GM19468 (cell line): ENCODE measurements around the gene CAMK2D.
A peak's percentile ranks its signal among the peaks of the same experiment; 100 is the strongest.
"Not testable (repeated sequence)": the region's sequence is repeated elsewhere in the genome, so short reads cannot be mapped to it uniquely, and the experiment has no call there.

Experiments
- ATAC-seq: cut with Tn5 transposase; IDR thresholded peaks from one replicate; pipeline ENCODE4 v1.9.1; 2021; ENCODE audit warnings: mild to moderate bottlenecking, moderate library complexity, moderate number of reproducible peaks; ENCODE audit not compliant: unreplicated experiment; ENCODE audit errors: extremely low read depth

The CAMK2D gene

GRCh38 chr4:113739197-113739596 lies 22.3 kb downstream of the CAMK2D start:
- no peak for ATAC-seq

- ATAC-seq, result no peak
Observed at GRCh38 chr4:113738251-113738650, 23.3 kb downstream of the CAMK2D start.

DNA sequence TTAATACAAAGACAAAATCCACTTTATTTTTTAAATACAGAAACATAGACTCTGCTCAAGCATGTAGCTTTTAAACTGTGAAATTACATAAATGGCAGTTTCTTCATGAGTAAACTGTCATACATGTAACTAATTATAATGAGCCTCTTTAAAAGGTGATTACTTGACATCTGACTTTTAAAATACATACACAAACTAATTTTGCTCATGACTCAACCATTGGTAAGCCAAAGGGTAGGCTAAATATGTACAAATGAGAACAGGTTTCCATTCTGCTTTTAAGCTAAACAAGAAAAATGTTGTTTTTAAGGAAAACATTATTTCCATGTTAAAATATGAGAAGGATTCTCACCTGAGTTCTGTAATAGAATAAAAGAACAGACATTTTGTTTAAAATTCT lies 27.9 kb downstream of the CAMK2D start:
- ATAC-seq, result no peak

DNA sequence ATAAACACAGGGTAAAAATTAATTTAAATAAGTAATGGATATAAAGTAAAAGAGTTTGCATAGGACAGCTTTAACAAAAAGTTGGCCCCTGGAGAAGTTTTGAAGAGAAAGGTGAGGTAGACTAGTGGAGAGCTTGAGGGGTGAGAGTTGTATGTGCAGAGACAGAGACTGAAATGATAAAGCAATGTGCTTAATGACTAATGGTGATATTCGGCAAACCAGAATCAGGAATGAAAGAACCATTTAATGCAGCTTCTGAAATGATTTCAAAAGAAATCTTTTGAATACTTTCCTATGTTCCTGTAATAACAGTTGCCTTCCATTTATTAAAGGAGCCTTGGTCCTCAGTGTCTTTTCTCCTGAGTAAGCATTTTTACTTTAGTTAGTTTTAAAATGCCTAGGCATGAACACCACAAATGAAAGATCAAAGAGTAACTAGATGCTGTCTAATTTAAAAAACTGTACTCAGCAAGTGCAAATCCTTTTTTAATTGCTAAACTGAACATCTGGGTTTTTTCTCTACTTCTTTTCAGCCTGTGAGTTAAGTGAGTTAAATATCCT lies 28.5 kb downstream of the CAMK2D start:
- no peak for ATAC-seq

DNA sequence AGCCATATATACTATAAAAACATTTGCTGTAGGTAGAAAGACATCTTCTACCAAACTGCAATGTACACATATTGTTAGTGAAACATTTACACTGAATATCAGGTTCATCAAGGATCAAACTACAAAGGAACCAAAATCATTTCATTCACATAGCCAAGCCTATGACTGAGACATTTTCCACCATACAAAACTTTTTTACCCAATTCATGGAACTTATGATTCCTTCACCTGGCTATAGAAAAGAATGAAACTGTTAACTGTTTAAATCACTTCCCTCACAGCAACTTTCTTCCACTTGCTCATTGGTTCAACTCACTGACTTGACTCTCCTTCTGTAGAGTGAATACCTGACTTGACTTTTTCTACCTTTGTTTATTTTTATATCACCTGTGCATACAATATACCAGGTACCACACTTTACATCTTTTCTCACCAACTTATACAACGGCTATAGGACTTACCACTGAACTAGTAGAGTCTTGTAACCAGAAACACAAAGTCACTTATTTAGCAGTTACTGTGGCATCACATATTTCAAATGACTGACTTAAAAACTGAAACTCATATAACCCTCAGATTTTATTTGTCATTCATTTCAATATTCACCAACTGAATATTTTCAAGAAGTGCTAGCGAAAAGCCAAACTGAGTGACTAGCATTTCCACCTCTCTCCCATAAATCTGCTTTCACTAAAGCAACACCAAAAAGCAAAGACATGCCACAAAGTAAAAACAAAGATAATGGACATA lies 30.9 kb downstream of the CAMK2D start:
- no peak for ATAC-seq

DNA sequence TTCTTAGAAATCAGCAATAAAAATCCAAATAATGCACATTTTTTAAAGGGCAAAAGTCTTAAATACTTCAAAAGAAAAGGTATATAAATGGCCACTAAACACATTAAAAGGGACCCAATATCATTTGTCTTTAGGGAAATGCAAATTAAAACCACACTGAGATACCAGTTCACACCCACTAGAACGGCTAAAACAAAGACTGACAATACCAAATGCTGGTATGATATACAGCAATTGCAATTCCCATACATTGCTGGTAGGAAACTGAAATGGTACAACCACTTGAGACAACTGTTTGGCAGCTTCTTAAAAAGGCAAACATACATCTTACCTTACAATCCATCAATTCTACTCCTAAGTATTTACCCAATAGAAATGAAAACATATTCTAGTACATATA lies 33.7 kb downstream of the CAMK2D start:
- no peak for ATAC-seq

DNA sequence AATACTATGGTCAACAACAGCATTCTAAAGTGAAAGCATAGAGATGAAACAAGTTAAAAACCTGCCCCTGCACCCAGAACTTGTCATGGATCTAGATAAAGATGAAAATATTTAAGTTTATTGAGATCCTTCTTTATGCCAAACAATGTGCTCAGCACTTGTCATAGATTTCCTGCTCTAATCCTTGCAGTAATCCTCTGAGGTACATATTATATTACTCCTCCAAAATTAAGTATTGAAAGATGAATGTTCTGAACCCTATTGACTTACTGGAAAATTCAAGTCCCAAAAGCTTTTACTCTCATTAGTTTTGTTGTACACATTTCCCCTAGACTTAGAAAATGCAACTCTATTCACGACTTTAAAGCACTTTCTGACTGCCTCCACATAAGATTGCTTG lies 35.6 kb downstream of the CAMK2D start:
- no peak for ATAC-seq

GRCh38 chr4:113718252-113718651 lies 43.3 kb downstream of the CAMK2D start:
- ATAC-seq, result no peak

GRCh38 chr4:113711883-113712662 lies 49.5 kb downstream of the CAMK2D start:
- ATAC-seq, result no peak

- ATAC-seq, result peak; percentile 52
Observed at GRCh38 chr4:113708250-113708649, 53.3 kb downstream of the CAMK2D start.

- ATAC-seq, result no peak
Observed at GRCh38 chr4:113707048-113707447, 54.5 kb downstream of the CAMK2D start.

DNA sequence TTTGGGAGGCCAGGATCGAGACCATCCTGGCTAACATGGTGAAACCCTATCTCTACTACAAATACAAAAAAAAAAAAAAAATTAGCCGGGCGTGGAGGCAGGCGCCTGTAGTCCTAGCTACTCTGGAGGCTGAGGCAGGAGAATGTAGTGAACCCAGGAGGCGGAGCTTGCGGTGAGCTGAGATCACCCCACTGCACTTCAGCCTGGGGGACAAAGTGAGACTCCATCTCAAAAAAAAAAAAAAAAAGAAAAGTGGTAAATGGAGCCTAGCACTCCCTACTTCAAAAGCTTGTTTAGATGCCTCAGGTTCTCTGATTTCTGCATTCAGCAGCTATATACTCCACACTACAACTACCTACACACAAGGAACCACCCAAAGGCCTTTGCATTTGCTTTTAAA lies 56.4 kb downstream of the CAMK2D start:
- ATAC-seq, result not testable (repeated sequence)

DNA sequence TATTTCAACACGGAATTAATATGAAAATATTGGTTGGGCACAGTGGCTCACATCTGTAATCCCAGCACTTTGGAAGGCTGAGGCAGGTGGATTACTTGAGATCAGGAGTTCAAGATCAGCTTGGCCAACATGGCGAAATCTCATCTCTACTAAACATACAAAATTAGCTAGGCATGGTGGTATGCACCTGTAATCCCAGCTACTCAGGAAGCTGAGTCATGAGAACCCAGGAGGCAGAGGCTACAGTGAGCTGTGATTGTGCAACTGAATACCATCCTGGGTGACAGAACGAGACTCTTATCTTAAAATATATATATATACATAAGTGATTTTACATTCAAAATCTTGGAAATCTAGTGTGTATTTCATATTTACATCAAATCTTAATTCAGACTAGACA lies 58.9 kb downstream of the CAMK2D start:
- ATAC-seq, result not testable (repeated sequence)

GRCh38 chr4:113701169-113701568 lies 60.4 kb downstream of the CAMK2D start:
- no peak for ATAC-seq

GRCh38 chr4:113700602-113701150 lies 60.9 kb downstream of the CAMK2D start:
- no peak for ATAC-seq

DNA sequence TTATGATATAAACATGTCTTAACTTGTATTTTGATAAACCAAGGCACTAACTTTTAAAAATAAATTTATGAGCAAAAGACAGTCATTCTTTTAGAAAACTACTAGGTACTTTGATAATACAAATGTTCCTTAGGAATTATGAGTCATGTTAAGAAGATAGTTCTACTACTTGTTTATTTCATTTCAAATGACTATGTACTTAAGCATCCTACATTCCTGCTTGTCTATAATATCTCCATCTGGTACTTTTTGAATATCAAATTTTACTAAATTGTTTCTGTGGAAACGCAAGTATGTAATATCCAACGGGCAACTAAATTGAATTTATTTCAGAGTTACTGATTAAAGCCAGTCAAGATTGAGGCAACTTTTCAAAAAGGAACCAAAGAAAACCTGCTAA lies 61.8 kb downstream of the CAMK2D start:
- ATAC-seq, result no peak

DNA sequence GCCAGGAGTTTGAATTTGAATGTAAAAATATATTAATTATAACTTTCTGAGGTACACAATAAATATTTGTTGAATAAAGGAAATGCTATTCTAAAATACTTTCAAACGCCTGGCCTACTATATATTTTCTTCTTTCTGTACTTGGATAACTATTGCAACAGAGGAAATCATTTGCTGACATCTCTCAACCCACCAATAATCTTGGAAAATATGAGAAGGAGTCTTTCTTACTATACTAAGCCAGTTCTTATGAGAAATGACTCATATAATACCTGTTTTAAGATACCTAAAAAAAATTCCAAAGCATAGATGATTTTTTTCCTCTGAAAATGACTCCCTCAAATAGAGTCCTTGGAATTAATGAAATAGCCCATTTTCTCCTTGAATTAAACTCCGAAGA lies 64.1 kb downstream of the CAMK2D start:
- ATAC-seq, result no peak

DNA sequence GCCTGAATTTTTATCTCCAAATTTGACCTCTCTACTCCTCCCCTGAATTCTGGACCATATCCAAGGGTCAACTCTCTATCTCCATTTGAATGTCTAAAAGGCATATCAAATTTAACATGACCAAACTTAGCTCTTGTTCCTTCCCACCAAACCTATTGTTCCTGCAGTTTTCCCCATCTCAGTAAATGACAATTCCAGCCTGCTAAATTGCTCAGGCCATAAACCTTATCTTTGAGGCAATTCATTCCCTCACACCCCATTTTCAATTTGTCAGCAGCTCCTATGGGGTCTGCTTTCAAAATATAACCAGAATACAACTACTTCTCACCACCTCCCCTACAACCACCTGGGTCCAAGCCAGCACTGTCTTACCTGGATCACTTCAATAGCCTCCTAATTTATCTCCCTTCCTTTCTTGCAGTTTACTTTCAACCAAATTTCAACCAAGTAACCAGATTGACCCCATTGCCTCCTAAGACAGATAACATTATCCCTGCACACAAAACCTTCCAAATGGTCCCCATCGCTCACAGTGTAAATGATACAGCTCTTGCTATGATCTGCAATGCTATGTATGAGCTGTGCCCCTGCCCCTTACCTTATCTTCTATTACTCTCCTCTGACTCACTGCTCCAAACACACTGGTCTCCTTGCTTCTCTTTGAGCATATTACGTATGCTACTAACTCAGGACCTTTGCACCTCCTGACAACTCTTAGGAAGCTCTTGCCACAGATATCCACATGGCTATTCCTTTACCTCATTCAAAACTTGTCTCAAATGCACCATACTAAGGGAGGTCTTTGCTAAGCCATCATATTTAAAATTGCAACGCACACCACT lies 66.0 kb downstream of the CAMK2D start:
- no peak for ATAC-seq

DNA sequence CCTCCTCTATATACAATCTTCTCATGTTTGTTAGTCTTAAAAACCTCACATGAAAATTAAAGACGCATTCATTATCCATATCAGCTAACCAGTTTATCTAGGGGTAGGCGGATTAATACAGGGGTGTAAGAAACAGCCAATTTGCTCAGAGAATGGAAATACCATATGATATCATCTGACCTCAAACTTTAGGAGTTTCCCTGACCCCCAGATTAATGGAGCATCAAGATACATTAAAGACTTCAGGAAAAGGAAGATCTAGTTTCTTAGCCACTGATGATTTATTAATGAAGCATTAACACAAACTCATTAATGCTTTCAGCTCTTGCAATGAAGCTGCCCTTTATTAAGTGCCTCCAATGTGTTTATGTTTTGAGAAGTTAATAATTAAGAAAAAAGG lies 67.5 kb downstream of the CAMK2D start:
- ATAC-seq, result no peak

DNA sequence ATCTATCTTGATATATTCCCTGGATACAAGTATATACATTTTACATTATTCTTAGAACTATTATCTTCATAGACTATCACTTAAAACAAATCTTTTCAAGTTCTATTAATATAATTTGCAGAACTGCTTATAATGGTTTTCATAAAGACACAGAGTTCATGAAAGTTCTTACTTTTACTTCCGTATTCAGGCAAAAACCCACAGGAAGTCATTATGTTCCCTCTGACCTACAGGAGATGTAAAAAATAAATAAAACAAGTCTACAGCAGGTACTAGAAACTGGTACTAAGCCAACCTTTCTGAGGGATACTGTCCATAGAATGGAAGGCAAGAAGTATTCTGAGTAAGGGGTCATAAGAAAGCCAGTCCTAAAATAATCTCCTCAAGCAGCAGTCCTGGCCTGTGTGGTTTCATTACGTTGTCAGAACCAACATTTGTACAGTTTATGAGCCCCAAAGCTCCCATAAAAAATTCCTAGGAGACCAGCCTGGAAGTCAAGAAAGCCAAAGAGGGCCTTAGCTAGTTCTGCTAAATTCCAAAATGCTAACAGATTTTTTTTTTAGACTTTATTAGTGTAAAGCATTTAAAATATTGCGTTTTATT lies 68.6 kb downstream of the CAMK2D start:
- no peak for ATAC-seq
